DOHH2 (cell line): ENCODE measurements around the gene USP6NL.

Experiments used
- H3F3A ChIP-seq: fragments of 200-600 bp; sonication (generic), shearing (Covaris generic); 2 replicates; pipeline ENCODE4 v1.6.0; 2016; ENCODE audit warnings: antibody characterized with exemption, mild to moderate bottlenecking; ENCODE audit not compliant: control insufficient read depth, insufficient read depth
- H3K27ac ChIP-seq: fragments of 200-600 bp; sonication (generic); 2 replicates; pipeline ENCODE4 v1.5.1; 2014; ENCODE audit warnings: low read depth, mild to moderate bottlenecking, low read length, moderate library complexity
- H3K27me3 ChIP-seq: fragments of 200-600 bp; sonication (generic); 2 replicates; pipeline ENCODE4 v1.6.1; 2014; ENCODE audit warnings: mild to moderate bottlenecking, low read length, mixed read lengths; ENCODE audit not compliant: control insufficient read depth
- H3K36me3 ChIP-seq: fragments of 200-600 bp; sonication (generic); 2 replicates; pipeline ENCODE4 v1.6.1; 2014; ENCODE audit warnings: mild to moderate bottlenecking, low read length, moderate library complexity, mixed read lengths; ENCODE audit not compliant: control insufficient read depth
- H3K4me1 ChIP-seq: fragments of 200-600 bp; sonication (generic); 2 replicates; pipeline ENCODE4 v1.6.1; 2014; ENCODE audit warnings: mild to moderate bottlenecking, low read length, mixed read lengths; ENCODE audit not compliant: control insufficient read depth
- H3K4me2 ChIP-seq: fragments of 200-600 bp; sonication (generic); 2 replicates; pipeline ENCODE4 v1.6.0; 2014; ENCODE audit warnings: mild to moderate bottlenecking, low read length, moderate library complexity
- H3K4me3 ChIP-seq: fragments of 200-600 bp; sonication (generic); 2 replicates; pipeline ENCODE4 v1.5.1; 2014; ENCODE audit warnings: mild to moderate bottlenecking, low read length, mixed read lengths
- H3K79me2 ChIP-seq: fragments of 200-600 bp; sonication (generic); 2 replicates; pipeline ENCODE4 v1.6.1; 2014; ENCODE audit warnings: mild to moderate bottlenecking, low read length, mixed read lengths; ENCODE audit not compliant: control insufficient read depth
- H3K9me2 ChIP-seq: fragments of 200-600 bp; sonication (generic); replicated peaks from 2 replicates; pipeline ENCODE4 v1.6.1; 2014; ENCODE audit warnings: mild to moderate bottlenecking, low read length, mixed read lengths; ENCODE audit not compliant: control insufficient read depth
- H3K9me3 ChIP-seq: fragments of 200-600 bp; sonication (generic); 2 replicates; pipeline ENCODE4 v1.6.1; 2014; ENCODE audit warnings: antibody characterized with exemption, low read length, mixed read lengths; ENCODE audit not compliant: control insufficient read depth, insufficient read depth
- H4K20me1 ChIP-seq: fragments of 200-600 bp; sonication (generic); 2 replicates; pipeline ENCODE4 v1.6.0; 2014; ENCODE audit warnings: low read depth, mild to moderate bottlenecking, antibody characterized with exemption, low read length, moderate library complexity; ENCODE audit not compliant: control insufficient read depth, insufficient read depth
- EZH2phosphoT487 ChIP-seq: fragments of 200-600 bp; sonication (generic); IDR thresholded peaks from 2 replicates; pipeline ENCODE4 v1.6.1; 2017; ENCODE audit warnings: borderline replicate concordance, mild to moderate bottlenecking, antibody characterized with exemption, low read length, moderate library complexity, mixed read lengths
- TF ChIP-seq, protein P1 (sequence below): fragments of 200-600 bp; sonication (generic); IDR thresholded peaks from one replicate; pipeline ENCODE4 v1.5.1; 2014; ENCODE audit warnings: antibody characterized with exemption, mild to moderate bottlenecking, low read depth, low read length; ENCODE audit not compliant: poor library complexity, severe bottlenecking

USP6NL gene

GRCh38 chr10:11465406-11465805 lies 146.0 kb downstream of the USP6NL start:
- Histone ChIP-seq H3K36me3 (peaks cover 90% of the 10 kb centered on the region), H3K27me3 (no peaks in the 10 kb centered on the region), H4K20me1 (peaks cover 11% of the 10 kb centered on the region; the same call in 1 of the 2 replicates), H3K4me2 (no peak overlapping the region), H3K9me3 (no peaks in the 10 kb centered on the region), H3K4me3 (no peak overlapping the region), H3F3A (0 out of 2 replicates have a peak, but pooled peaks cover 2% of the 10 kb centered on the region), H3K79me2 (peaks cover 43% of the 10 kb centered on the region), H3K9me2 (no peaks in the 10 kb centered on the region), H3K27ac (no peak overlapping the region), H3K4me1 (peaks cover 35% of the 10 kb centered on the region)
- TF ChIP-seq, protein P1, sequence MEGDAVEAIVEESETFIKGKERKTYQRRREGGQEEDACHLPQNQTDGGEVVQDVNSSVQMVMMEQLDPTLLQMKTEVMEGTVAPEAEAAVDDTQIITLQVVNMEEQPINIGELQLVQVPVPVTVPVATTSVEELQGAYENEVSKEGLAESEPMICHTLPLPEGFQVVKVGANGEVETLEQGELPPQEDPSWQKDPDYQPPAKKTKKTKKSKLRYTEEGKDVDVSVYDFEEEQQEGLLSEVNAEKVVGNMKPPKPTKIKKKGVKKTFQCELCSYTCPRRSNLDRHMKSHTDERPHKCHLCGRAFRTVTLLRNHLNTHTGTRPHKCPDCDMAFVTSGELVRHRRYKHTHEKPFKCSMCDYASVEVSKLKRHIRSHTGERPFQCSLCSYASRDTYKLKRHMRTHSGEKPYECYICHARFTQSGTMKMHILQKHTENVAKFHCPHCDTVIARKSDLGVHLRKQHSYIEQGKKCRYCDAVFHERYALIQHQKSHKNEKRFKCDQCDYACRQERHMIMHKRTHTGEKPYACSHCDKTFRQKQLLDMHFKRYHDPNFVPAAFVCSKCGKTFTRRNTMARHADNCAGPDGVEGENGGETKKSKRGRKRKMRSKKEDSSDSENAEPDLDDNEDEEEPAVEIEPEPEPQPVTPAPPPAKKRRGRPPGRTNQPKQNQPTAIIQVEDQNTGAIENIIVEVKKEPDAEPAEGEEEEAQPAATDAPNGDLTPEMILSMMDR = no peak
- no peak for TF ChIP-seq EZH2phosphoT487

DNA sequence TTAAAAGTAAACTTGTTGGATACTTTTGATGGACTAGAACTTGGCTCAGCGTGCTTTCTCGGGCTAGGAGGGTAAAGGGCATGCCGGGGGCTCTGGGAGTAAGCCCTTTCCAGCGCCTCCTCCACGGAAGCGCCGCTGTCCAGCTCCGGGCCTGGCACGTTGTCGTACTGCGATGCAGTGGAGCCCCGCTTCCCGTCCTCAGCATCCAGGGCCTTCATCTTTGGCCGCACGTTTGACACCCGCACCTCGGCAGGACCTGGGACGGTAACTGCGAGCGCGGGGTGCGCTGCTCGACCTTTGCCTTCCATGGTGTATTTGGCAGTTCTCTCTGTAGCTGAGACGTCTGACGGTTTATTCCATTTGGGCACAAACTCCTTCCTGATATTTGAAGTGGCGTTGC lies 148.3 kb downstream of the USP6NL start:
- 0 out of 2 replicates have a peak, but pooled peaks cover 7% of the 10 kb centered on the region for H4K20me1 ChIP-seq
- H3K27ac ChIP-seq = no peak overlapping the region
- TF ChIP-seq EZH2phosphoT487 = no peak
- TF ChIP-seq, protein P1 = no peak
- H3K4me3 ChIP-seq = no peak overlapping the region
- no peaks in the 10 kb centered on the region for H3K27me3 ChIP-seq
- no peaks in the 10 kb centered on the region for H3K9me2 ChIP-seq
- no peaks in the 10 kb centered on the region for H3K9me3 ChIP-seq
- 0 out of 2 replicates have a peak, but pooled peaks cover 2% of the 10 kb centered on the region for H3F3A ChIP-seq
- H3K4me2 ChIP-seq = no peak overlapping the region
- H3K36me3 ChIP-seq = peaks cover 75% of the 10 kb centered on the region
- peaks cover 25% of the 10 kb centered on the region for H3K79me2 ChIP-seq
- H3K4me1 ChIP-seq = peaks cover 16% of the 10 kb centered on the region

DNA sequence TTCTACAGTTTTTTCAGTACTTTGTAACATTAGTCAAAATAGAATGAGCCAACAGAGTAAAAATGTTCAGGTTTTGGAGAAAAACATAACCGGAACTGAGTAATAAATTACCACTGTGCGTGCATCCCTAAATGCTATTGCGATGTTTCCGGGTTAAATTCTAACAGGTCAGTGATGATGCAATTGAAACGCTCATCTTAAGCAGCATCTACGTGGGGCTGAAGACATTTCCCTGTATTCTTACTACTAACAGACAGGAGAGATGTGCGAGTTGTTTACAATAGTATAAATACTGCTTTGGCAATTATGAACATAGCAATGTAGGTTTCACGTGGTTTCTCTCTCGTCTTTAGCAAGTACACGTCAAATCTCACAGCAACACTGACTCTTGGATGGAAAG lies 149.4 kb downstream of the USP6NL start:
- TF ChIP-seq, protein P1 = no peak
- TF ChIP-seq EZH2phosphoT487 = no peak
- H3K36me3 ChIP-seq = peaks cover 68% of the 10 kb centered on the region
- H4K20me1 ChIP-seq = 0 out of 2 replicates have a peak, but pooled peaks cover 7% of the 10 kb centered on the region
- H3K4me3 ChIP-seq = no peak overlapping the region
- H3K27ac ChIP-seq = no peak overlapping the region
- H3K4me1 ChIP-seq = peaks cover 6% of the 10 kb centered on the region
- 0 out of 2 replicates have a peak, but pooled peaks cover 2% of the 10 kb centered on the region for H3F3A ChIP-seq
- no peaks in the 10 kb centered on the region for H3K9me3 ChIP-seq
- peaks cover 17% of the 10 kb centered on the region; the same call in 1 of the 2 replicates for H3K79me2 ChIP-seq
- no peak overlapping the region for H3K4me2 ChIP-seq
- no peaks in the 10 kb centered on the region for H3K9me2 ChIP-seq
- H3K27me3 ChIP-seq = no peaks in the 10 kb centered on the region
